ENCODE measurements around the gene FAM13C.

DNA sequence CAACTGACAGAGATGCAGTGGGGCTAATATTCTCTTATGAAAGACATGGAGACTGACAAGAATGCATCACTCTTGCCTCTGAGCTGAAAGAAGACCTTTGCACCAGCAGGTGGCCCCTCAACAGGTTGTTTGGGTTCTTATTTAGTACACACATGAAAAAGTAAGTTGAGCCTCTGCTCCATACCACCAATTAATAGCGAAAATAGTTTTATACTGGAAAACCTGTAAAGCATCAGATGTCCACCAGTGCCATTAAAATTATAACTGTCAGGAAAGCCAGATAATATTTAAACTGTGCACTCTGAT lies 26.3 kb upstream of the FAM13C start:
- TF ChIP-seq EZH2 (IDR thresholded peaks at IDR 0.05) (no peak), POLR2AphosphoS5 (IDR thresholded peaks at IDR 0.05; ENCODE audit: borderline replicate concordance, low read depth, low read length) (no peak), FOXP2 (optimal IDR thresholded peaks at IDR 0.05; ENCODE audit: control extremely low read depth, extremely low read length, insufficient read depth) (no peak)
